DMS114 treated with DMSO at 0.1 percent for 48 hours (cell line): ENCODE results near the gene ARSI.

ENCODE experiments used
- DNase-seq: peaks from one replicate; lab custom pipeline; 2025; ENCODE audit not compliant: unreplicated experiment; lab: John Stamatoyannopoulos, UW

The ARSI gene

DNA sequence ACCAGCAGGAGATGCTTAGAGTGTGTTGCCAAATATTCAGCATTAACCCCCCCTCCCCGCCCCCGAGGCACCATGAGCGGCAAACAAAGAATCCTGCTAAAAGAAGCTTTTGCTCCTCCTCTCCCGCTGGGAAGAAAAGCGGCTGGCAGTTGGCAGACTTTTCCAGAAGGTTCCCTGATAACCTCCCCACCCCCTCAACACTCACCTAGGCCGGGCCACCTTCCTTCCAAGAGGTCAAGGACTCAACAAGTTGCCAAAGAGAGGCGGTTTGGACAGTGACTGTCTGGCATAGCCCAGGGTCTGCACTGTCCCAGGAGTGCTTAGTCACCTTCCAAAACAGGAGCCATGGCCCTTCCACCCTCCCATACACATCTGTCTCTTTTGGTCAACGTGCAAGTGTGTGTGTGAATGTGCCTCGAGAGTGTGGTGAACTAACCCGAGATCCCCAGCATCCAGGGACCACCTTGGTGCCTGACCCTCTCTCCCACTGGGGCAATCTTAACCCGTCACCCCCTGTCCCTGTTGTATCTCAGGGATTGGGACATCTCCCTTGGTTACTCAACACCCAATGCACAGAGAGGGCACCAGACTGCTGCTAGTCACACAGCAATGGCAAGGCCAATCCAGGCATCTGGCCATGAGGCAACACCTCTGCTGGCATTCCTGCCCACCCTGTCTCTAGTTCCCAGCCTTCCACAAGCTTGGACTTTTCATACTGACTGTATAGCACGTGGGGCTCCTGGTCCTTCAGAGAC lies 32.0 kb downstream of the ARSI start:
- DNase-seq, result no peak

DNA sequence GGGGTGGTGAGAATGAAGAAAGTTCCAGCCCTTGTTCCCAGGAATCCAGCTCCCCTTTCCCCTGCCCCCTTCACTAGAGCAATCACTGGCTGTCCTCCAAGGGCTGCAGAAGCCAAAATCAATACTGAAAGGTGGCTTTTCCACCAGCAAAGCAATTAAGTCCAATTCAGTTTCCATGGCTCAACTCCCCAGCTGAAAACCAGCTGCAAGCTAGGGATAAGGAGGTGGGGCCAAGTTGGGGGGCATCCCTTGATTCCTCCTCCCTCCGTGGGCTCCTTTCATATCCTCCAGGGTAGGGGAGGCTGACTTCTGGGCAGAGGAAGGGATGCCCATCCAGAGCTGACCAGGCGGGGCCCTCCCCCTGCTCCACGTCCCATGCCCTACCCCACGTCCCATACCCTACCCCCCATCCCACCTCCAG lies 35.8 kb downstream of the ARSI start:
- DNase-seq, result no peak

- no peak for DNase-seq
Measured at GRCh38 chr5:150265870-150266383, 36.8 kb downstream of the ARSI start.

DNA sequence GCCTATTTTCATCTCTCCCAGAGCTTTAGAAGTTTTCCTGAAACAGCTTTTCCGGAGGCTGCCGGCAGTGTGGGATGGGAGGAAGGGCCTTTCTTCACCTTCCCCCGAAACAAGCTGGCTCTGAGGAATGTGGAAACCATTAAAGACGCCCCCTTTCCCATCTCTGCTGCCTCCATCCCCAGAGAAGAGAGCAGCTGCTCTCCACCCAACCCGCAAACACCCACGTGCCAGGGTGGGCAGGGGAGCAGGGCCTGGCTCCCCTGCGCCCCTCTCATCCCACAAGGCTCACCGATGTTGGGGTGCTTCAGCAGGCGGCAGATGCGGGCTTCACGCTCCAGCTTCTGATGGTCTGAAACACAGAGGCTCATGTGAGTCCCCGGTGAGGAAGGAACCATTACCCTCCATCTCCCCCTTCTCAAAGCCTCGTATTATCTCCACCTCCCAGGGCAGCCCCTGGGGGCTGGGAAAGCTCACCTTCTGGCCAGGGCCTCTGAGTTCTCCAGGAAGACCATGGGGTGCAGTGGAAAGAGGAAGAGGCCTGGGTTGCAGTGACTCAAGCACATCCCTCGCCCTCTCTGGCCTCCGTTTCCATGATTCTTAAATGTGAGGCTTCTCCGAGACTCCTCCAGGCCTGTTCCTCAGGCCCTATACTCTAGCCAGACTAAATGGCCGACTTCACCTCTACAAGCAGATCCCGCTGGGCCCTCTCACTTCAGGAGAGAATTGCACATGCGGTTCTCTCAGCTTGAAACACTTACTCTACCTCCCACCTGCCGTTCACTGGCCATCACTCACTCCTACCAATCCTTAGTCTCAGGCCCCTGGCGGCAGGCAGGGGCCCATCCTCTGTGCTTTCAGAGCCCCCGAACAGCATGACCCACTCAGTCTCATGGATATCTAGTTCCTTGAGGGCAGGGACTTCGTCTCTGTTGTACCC lies 37.8 kb downstream of the ARSI start:
- DNase-seq, result no peak

- no peak for DNase-seq
Measured at GRCh38 chr5:150263801-150264621, 38.7 kb downstream of the ARSI start.

DNA sequence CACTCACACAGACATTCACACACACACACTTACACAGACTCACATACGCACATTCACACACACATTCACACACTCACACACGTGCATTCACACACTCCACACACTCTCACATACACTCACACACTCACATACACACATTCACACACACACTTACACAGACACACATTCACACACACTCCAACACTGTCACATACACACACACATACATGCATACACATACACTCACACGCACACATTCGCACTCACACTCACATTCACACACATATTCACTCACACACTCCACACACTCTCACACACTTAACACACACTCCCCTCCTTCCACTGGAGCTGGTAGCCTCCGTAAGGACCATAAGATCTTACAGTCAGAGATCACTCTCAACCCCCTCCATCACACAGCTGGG lies 39.3 kb downstream of the ARSI start:
- no peak for DNase-seq

GRCh38 chr5:150262502-150262901 lies 40.2 kb downstream of the ARSI start:
- no peak for DNase-seq

- no peak for DNase-seq
Measured at GRCh38 chr5:150261231-150261630, 41.5 kb downstream of the ARSI start.

DNA sequence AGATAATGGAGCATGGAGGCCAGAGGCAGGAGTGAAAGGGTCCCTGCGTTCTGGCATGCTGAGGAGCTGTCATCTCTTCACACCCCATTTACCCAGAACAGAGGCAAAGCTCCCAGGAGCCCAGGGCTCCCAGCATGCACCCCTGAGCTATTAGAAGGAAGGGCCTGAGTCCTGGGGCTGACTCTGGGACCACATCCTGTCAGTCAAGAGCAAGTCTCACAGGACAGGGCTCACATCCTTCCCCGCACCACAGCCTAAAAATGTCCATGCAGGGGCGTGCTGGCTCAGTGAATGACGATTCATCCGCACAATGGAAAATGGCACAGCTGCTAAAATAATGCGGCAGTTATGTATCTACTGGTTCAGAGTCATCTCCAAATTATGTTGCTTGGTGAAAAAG lies 44.6 kb downstream of the ARSI start:
- DNase-seq, result no peak

GRCh38 chr5:150257424-150257823 lies 45.3 kb downstream of the ARSI start:
- no peak for DNase-seq

- DNase-seq, result no peak
Measured at GRCh38 chr5:150256410-150257064, 46.2 kb downstream of the ARSI start.

DNA sequence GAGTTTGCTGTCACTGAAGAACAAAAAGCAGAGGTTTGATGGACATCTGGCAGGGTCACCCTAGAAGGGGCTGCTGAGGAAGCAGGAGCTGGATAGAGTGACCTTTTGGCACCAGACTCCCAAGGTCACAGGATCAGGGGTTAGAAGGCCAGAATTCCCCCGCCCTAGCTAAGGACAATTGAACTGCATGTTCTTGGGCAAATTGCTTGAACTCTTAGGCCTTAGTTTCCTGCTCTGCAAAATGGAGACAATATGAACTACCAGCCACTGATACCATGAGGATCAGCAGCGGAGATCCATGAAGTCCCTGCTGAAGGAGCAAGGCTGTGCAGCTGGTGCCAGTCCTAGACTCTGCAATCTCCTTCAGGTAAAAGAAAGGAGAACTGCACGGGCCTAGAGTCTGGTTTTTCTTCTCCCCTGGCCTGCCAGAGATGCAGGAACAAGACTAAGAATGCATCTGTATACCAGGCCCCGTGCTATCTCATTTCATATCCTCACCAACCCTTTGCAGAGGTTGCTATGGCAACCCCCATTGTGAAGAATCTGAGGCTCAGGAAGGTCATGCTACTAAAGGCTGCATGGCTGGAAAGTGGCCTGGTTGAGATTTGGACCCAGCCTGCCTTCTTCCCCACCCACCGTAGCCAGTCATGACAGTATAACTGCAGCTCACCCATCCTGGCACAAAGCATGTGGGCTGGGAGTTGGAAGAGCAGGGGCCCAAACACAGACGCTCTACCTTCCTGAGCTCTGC lies 46.9 kb downstream of the ARSI start:
- DNase-seq, result no peak

- DNase-seq, result no peak
Measured at GRCh38 chr5:150254774-150255173, 47.9 kb downstream of the ARSI start.

GRCh38 chr5:150254363-150254762 lies 48.3 kb downstream of the ARSI start:
- DNase-seq, result no peak

- DNase-seq, result no peak
Measured at GRCh38 chr5:150253416-150254208, 49.1 kb downstream of the ARSI start.

DNA sequence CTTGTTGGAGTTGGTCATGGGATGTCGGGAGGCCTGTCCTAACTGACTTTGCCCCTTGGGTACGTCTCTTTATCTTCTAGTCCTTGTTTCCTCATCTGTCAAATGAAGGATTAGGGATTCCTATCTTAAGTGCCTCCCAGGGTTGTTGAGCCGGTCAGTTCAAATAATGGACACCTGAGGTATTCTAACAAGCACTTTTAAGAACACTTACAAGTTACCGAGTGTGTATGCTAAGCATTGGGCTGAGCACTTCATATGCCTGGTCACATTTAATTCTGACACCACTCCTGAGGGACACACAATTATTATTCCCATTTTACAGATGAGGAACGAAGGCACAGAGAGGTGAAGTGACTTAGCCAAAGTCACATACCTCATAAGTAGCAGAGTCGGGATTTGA lies 50.2 kb downstream of the ARSI start:
- DNase-seq, result no peak

GRCh38 chr5:150251504-150251903 lies 51.2 kb downstream of the ARSI start:
- DNase-seq, result no peak

DNA sequence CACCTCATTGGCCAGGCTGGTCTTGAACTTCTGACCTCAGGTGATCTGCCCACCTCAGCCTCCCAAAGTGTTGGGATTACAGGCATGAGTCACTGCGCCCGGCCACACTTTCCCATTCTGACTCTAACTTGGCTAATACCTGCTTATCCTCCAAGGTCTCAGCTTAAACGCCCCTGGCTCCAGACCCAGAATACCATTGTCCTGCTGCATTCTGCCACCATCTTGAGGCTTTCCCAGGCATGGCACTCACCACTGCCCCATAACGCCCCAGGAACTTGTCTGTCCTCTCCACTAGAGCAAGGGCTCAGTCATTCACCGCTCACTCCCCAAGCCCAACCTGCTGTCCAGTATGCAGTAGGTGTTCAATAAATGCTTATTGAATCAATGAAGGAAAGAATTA lies 53.0 kb downstream of the ARSI start:
- DNase-seq, result no peak

GRCh38 chr5:150248946-150249345 lies 53.8 kb downstream of the ARSI start:
- no peak for DNase-seq
